IPS-15b (cell line): ENCODE data around the gene GPR31.

ENCODE experiments used
- H3K27me3 ChIP-seq: one replicate; pipeline ENCODE4 v1.6.1; 2013; ENCODE audit warnings: low read length; ENCODE audit not compliant: control insufficient read depth, insufficient read depth
- H3K36me3 ChIP-seq: one replicate; pipeline ENCODE4 v1.6.1; 2013; ENCODE audit warnings: low read length; ENCODE audit not compliant: control insufficient read depth, insufficient read depth
- H3K4me1 ChIP-seq: one replicate; pipeline ENCODE4 v1.6.1; 2013; ENCODE audit warnings: mild to moderate bottlenecking, low read length; ENCODE audit not compliant: control insufficient read depth, insufficient read depth
- H3K4me3 ChIP-seq: one replicate; pipeline ENCODE4 v1.5.1; 2013; ENCODE audit warnings: low read depth, low read length
- H3K9ac ChIP-seq: one replicate; pipeline ENCODE4 v1.6.1; 2013; ENCODE audit warnings: low read depth, mild to moderate bottlenecking, low read length
- H3K9me3 ChIP-seq: one replicate; pipeline ENCODE4 v1.6.1; 2013; ENCODE audit warnings: mild to moderate bottlenecking, low read length; ENCODE audit not compliant: control insufficient read depth, insufficient read depth

The GPR31 gene

GRCh38 chr6:167113047-167113754 is 44.6 kb downstream of the GPR31 start:
- no peak overlapping the region for H3K4me3 ChIP-seq
- H3K9me3 ChIP-seq: no peaks in the 10 kb centered on the region
- H3K4me1 ChIP-seq: no peaks in the 10 kb centered on the region
- no peaks in the 10 kb centered on the region for H3K27me3 ChIP-seq
- no peaks in the 10 kb centered on the region for H3K36me3 ChIP-seq
- H3K9ac ChIP-seq: no peak overlapping the region

- Histone ChIP-seq H3K9ac (no peak overlapping the region), H3K4me3 (no peak overlapping the region), H3K9me3 (no peaks in the 10 kb centered on the region), H3K4me1 (no peaks in the 10 kb centered on the region), H3K36me3 (no peaks in the 10 kb centered on the region), H3K27me3 (no peaks in the 10 kb centered on the region)
These were observed 45.4 kb downstream of the GPR31 start for GRCh38 chr6:167112421-167112820.

GRCh38 chr6:167111597-167111996 is 46.2 kb downstream of the GPR31 start:
- Histone ChIP-seq H3K9ac (no peak overlapping the region), H3K36me3 (no peaks in the 10 kb centered on the region), H3K4me3 (no peak overlapping the region), H3K27me3 (no peaks in the 10 kb centered on the region), H3K4me1 (no peaks in the 10 kb centered on the region), H3K9me3 (no peaks in the 10 kb centered on the region)

GRCh38 chr6:167109651-167110050 is 48.1 kb downstream of the GPR31 start:
- Histone ChIP-seq H3K27me3 (no peaks in the 10 kb centered on the region), H3K9me3 (no peaks in the 10 kb centered on the region), H3K4me1 (no peaks in the 10 kb centered on the region)

GRCh38 chr6:167108278-167108677 is 49.5 kb downstream of the GPR31 start:
- Histone ChIP-seq H3K4me1 (no peaks in the 10 kb centered on the region), H3K4me3 (no peak overlapping the region), H3K9ac (no peak overlapping the region), H3K36me3 (no peaks in the 10 kb centered on the region), H3K27me3 (no peaks in the 10 kb centered on the region), H3K9me3 (no peaks in the 10 kb centered on the region)

More at GRCh38 chr6:167109651-167110050, 48.1 kb downstream of the GPR31 start:
- no peak overlapping the region for H3K9ac ChIP-seq
- H3K36me3 ChIP-seq: no peaks in the 10 kb centered on the region
- no peak overlapping the region for H3K4me3 ChIP-seq

GRCh38 chr6:167107787-167108186 is 50.0 kb downstream of the GPR31 start:
- Histone ChIP-seq H3K9ac (no peak overlapping the region), H3K27me3 (no peaks in the 10 kb centered on the region), H3K36me3 (no peaks in the 10 kb centered on the region), H3K4me1 (no peaks in the 10 kb centered on the region), H3K9me3 (no peaks in the 10 kb centered on the region), H3K4me3 (no peak overlapping the region)

GRCh38 chr6:167106406-167106805 is 51.4 kb downstream of the GPR31 start:
- H3K9me3 ChIP-seq: no peaks in the 10 kb centered on the region
- no peaks in the 10 kb centered on the region for H3K27me3 ChIP-seq
- H3K9ac ChIP-seq: no peak overlapping the region
- no peak overlapping the region for H3K4me3 ChIP-seq
- H3K4me1 ChIP-seq: no peaks in the 10 kb centered on the region
- H3K36me3 ChIP-seq: no peaks in the 10 kb centered on the region
